ENCODE data around the gene REPIN1. TPM values are rescaled to one million over a fixed set of nuclear protein-coding genes. Genes with fewer than 3 reads are reported as not detected.

Gene REPIN1
- total RNA-seq, 4 donors from 2014 or later, result 40.6 to 55.7 (median 49.3) TPM

DNA sequence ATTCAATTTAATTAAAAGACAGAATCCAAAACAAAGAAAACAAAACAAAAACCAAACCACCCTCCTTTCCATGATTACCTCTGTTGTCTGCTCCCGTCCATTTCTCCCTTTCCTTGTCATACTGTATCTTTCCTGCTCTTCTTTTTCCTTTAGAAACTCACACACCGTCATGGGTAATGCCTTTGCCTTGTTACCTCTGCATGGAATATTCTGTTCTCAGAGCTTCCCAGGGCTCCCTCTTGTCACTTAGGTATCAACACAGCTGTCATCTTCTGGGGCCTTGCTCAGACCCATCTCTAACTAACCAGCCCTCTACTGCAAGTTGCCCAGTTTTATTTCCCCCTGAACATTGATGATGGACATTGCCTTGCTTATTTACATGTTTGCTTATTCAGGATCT lies 51.6 kb downstream of the REPIN1 start:
- TF ChIP-seq, protein P1, sequence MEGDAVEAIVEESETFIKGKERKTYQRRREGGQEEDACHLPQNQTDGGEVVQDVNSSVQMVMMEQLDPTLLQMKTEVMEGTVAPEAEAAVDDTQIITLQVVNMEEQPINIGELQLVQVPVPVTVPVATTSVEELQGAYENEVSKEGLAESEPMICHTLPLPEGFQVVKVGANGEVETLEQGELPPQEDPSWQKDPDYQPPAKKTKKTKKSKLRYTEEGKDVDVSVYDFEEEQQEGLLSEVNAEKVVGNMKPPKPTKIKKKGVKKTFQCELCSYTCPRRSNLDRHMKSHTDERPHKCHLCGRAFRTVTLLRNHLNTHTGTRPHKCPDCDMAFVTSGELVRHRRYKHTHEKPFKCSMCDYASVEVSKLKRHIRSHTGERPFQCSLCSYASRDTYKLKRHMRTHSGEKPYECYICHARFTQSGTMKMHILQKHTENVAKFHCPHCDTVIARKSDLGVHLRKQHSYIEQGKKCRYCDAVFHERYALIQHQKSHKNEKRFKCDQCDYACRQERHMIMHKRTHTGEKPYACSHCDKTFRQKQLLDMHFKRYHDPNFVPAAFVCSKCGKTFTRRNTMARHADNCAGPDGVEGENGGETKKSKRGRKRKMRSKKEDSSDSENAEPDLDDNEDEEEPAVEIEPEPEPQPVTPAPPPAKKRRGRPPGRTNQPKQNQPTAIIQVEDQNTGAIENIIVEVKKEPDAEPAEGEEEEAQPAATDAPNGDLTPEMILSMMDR (IDR thresholded peaks at IDR 0.05), result no peak
- ATAC-seq (ENCODE audit: low FRiP score) (no peak), DNase-seq (ENCODE audit: low spot score) (no peak)

DNA sequence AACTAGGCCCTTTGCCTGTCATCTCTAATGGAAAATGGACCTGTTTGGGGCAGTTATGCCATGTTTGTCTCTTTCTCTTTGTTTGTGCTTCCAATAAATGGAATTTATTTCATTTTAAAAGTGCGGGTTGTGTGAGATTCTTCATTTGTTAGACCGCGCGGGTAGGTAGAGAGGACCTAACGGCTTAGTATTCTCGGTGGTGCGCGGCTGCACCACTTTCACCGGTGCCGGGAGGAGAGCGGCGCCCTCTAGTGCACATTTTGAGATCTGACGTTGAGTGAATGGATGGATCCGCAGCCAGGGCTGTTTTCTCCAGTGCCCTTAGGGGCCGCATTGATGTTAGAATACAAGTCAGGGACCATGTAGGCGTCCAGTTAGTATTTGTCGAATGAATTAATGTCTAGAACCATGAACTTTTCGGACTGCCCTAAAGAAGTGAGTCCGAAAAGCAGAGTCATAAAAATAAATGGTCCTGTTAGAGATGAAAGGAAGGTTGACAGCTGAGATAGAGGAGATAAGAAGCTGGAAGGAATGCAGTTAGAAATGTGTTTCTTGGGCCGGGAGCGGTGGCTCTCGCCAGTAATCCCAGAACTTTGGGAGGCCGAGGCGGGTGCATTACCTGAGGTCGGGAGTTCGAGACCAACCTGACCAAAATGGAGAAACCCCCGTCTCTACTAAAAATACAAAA lies 52.5 kb downstream of the REPIN1 start:
- TF ChIP-seq, protein P1 (IDR thresholded peaks at IDR 0.05), result peak in 1 of 3 donors; percentile 60
- ATAC-seq (ENCODE audit: low FRiP score) (peak; percentile 95), DNase-seq (ENCODE audit: low spot score) (peak; percentile 90)

DNA sequence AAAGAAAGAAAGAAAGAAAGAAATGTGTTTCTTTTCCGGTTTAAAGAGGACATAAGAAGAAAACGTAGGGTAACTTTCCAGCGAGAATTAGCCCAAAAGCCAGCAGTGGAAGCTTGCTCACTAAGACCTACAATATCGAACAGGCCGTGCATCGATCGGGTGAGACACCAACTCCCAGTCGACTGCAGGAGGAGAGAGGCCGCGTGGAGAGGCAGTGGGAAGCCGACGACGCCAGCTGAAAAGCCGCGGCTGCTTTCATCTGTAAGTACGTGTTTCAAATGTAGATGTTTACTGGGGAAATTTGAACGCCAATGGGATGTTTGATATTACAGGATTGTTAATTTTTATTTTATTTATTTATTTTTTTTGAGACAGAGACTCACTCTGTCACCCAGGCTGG lies 53.2 kb downstream of the REPIN1 start:
- TF ChIP-seq, protein P1 (IDR thresholded peaks at IDR 0.05), result no peak
- DNase-seq (ENCODE audit: low spot score), result no peak
- no peak for ATAC-seq (ENCODE audit: low FRiP score)

Other genes with a start within 250 kb of the REPIN1 start
- 10 to 100 TPM in 1 of 4 donors, 1 to 10 TPM in 3; 3.2 to 13.4 (median 8.6) TPM for gene LRRC61, start 45.5 kb upstream of the REPIN1 start, total RNA-seq
- gene ACTR3C, start 45.3 kb upstream of the REPIN1 start, total RNA-seq, result 10 to 100 TPM in 1 of 4 donors, 1 to 10 TPM in 3; 1.1 to 12.9 (median 4.9) TPM
- gene RARRES2, start 27.2 kb upstream of the REPIN1 start, total RNA-seq, result 100 to 1,000 TPM in 3 of 4 donors, 10 to 100 TPM in 1; 93.9 to 433 (median 218) TPM
- gene ZNF775, start 10.5 kb downstream of the REPIN1 start, total RNA-seq, result 1 to 10 TPM in 3 of 4 donors, under 1 TPM in 1; 0.72 to 4.4 (median 1.4) TPM
- 10 to 100 TPM in 3 of 4 donors, 1 to 10 TPM in 1; 3.0 to 42.9 (median 14.8) TPM for gene GIMAP8, start 81.8 kb downstream of the REPIN1 start, total RNA-seq
- 100 to 1,000 TPM in 1 of 4 donors, 10 to 100 TPM in 2, 1 to 10 TPM in 1; 5.8 to 102 (median 27.2) TPM for gene GIMAP7, start 146.1 kb downstream of the REPIN1 start, total RNA-seq
- gene GIMAP4, start 198.6 kb downstream of the REPIN1 start, total RNA-seq, result 100 to 1,000 TPM in 1 of 4 donors, 10 to 100 TPM in 3; 16.1 to 135 (median 47.8) TPM